Stimulated activated CD8-positive, alpha-beta memory T cell treated with anti-CD3 and anti-CD28 coated beads, Interleukin-12 subunit alpha, Interleukin-12 subunit beta, amount 100 ng/mL, for 1 hour (primary cell): ENCODE measurements around the gene MRPL44.
A peak's percentile ranks its signal among the peaks of the same experiment; 100 is the strongest.
"Not testable (repeated sequence)": the region's sequence is repeated elsewhere in the genome, so short reads cannot be mapped to it uniquely, and the experiment has no call there.

ENCODE experiments used
- DNase-seq: peaks from one replicate; pipeline ENCODE4 v3.0.0-alpha.2; 2020; ENCODE audit warnings: low read depth

Gene MRPL44

GRCh38 chr2:223936862-223937326, 20.4 kb upstream of the MRPL44 start:
- no peak for DNase-seq

GRCh38 chr2:223937535-223937934, 19.7 kb upstream of the MRPL44 start:
- no peak for DNase-seq

GRCh38 chr2:223939438-223939837, 17.8 kb upstream of the MRPL44 start:
- not testable (repeated sequence) for DNase-seq

GRCh38 chr2:223941579-223942277, 15.5 kb upstream of the MRPL44 start:
- no peak for DNase-seq

DNA sequence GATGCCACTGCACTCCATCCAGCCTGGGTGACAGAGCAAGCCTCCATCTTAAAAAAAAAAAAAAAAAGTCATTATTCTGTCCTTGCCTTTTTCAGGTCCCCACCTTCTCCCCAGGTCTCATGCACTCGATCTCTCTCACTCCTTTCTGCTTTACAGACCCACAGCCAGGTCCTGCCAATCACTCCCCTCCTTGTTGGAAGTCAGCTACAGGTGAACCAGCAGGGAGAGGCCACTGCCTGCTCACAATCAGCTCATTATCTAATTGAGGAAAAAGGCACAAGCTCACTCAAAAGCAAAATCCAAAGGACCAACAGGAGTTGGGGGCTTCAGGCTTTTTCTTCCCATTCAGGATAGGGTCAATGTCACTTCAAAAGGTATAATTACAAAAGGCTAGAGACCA, 14.1 kb upstream of the MRPL44 start:
- DNase-seq: no peak

- DNase-seq: no peak
Observed at GRCh38 chr2:223943561-223944008, 13.7 kb upstream of the MRPL44 start.

DNA sequence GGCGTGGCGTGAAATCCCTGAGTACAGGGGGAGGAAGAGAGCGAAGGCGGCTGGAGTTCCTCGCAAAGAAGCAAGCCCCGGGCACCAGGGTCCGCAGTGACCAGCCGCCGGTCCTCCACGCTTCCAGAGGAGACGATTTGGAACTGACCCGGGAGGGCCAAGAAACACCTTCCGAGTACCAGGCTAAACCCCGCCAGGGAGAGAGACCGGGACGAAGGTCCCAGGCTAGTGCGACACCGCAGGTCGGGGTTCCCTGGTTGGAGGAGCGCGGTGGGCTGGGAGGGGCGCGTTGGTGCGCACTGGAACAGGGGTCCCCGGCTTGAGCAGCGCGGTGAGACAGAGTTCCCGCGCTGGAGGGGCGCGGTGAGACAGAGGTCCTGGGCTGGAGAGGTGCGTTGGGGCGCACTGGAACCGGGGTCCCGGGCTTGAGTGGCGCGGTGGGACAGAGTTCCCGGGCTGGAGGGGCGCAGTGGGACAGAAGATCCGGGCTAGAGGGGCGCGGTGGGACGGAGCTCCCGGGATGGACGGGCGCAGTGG, 13.0 kb upstream of the MRPL44 start:
- no peak for DNase-seq

DNA sequence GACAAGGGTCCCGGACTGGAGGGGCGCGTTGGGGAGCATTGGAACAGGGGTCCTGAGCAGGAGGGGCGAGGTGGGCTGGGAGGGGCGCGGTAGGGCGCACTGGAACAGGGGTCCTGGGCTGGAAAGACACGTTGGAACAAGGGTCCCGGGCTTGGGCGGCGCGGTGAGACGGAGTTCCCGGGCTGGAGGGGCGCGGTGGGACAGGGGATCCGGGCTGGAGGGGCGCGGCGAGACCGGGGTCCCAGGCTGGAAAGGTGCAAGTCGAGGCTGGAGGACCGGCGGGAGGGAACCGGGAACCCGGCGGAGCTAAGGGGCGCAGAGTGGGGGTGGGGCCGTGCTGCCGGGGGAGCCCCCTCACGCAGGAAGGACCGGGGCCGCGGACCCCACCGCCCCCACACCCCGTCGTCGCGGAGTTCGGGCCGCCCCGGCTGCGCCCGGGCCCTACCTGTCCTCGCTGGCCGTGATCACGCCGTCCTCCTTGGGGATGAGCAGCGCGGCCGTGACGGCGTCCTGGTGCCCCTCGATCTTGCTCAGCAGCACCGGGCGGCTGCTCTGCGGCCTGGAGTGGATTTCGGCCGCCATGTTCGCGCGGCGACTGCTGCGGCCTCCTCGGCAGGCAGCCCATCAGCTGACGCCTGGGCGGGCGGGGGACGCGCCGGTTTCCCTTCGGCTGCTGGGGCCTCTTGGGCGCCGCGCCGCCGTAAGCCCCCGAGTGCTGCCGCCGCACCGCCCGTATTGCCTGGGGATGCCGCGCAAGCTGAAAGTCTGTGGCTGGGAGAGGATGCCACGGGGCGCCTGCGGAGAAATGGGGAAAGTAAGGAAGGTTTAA, 12.3 kb upstream of the MRPL44 start, which contains the start of gene WDFY1:
Gene WDFY1, minus strand, starts transcription at position 633 of the 829 bp plus-strand sequence. Its CDS starts 51 bp downstream, at position 582.
- peak; percentile 51 for DNase-seq

GRCh38 chr2:223945755-223946154, 11.5 kb upstream of the MRPL44 start:
- DNase-seq: no peak

DNA sequence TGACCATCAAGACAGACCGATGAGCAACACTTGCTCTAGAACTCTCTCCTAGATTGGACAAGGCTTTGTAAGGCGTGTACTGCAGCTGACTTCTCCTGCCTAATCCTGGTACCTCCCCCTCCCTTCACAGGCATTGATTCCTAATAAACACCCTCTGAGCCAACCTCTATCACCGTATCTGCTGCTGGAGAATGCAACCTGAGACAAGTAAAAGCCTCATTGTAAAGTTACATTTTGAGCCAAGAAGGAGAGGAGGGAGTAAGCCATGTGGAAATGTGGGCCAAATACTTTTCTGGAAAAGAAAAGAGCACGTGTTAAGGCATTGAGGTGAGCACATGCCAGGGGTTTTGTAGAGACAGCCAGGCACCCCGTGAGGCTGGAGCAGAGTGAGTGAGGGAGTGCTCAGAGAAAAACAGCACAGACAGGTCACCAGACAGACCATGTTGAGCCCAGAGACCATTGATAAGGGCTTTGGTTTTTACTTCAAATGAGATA, 9.5 kb upstream of the MRPL44 start:
- DNase-seq: no peak

DNA sequence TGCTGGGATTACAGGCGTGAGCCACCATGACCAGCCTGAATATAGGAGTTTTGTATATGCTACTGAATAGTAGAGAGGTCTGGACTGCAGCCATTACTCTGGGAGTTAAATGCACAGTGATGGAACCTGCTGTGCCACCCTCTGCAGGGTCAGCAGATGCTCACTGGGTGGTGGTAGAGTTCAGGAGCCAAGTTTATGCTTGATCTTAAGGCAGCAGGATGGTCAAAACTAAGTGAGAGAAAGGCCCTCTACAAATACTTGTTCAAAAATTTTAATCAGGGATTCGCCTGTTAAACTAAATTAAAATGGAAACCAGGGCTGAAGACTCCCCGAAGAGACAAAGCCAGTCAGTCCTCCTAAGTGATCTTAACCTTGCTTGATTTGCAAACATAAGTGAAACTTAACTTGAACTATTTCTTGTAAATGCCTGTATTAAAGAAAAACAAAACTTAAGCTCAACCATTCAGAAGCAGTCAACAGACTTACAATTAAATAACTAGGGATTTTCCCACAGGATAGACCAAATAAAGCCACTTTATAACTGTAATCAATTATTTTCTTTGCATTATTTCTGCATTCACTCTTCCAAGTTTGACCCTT, 7.9 kb upstream of the MRPL44 start:
- DNase-seq: no peak

GRCh38 chr2:223950448-223951347, 6.6 kb upstream of the MRPL44 start:
- no peak for DNase-seq

GRCh38 chr2:223952280-223952968, 4.8 kb upstream of the MRPL44 start:
- no peak for DNase-seq

- DNase-seq: no peak
Observed at GRCh38 chr2:223954401-223954800, 2.9 kb upstream of the MRPL44 start.

GRCh38 chr2:223956300-223956699, 963 bp upstream of the MRPL44 start:
- no peak for DNase-seq

GRCh38 chr2:223959688-223960087, 2.4 kb downstream of the MRPL44 start:
- no peak for DNase-seq

DNA sequence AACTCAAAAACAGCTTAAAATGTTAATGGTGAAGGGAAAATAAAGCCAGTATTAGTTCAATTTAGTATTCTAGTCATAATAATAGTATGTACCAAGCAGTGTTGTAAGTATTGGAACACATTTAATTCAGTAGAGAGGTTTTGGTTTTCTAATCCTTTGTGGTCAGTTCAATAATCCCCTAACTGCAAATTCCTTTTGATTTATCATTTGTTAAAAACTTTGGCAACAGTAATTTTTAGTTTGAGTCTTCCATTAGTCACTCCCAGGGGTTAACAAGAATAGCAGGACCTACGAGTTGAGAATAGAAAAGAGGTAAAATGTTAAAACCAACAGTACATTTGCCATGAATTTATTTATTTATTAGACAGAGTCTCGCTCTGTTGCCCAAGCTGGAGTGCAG, 10.7 kb downstream of the MRPL44 start:
- DNase-seq: no peak

GRCh38 chr2:223969315-223969714, 12.1 kb downstream of the MRPL44 start:
- DNase-seq: no peak

- no peak for DNase-seq
Observed at GRCh38 chr2:223969856-223970255, 12.6 kb downstream of the MRPL44 start.

DNA sequence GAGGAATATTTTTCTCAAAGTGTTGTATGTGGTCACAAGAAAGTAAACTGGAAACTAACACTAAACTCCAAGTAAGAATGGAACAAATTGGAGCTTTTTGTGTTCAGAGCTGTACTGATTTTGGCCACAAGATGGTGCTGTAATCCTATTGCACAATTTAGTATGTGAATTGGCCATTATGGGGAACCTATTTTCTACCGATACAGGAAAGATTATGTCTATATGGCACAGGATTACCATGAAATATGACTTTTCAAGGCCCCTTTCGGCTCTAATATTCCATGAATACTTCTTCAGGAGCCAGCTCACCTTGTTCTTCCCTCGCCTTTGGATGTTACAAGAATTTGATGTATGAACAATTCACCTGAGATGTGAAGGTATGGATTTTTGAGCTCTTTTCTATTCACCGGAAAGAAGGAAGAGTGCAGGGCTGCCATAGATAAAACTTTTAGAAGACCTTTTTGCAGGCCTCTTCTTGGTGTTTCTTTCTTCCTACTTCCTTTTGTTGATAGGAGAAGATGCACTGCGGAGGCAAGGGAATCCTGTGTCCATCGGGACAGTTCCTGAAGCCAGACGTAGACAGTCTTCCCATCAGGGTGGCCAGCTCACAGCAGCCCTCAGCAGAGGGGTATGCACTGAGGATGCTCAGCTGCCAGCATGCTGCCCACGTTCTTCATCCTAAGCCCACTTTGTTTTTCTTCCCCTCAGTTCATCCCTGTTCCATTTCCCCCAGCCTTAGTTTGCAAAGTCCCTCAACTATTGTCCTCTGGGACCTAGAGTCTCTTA, 13.3 kb downstream of the MRPL44 start:
- DNase-seq: peak; percentile 43
